OCI-LY3 (cell line): Measurements from ENCODE around the gene ADCY3.

ENCODE experiments used
- EZH2phosphoT487 ChIP-seq: fragments of 200-600 bp; shearing (Covaris generic); IDR thresholded peaks from 2 replicates; pipeline ENCODE4 v1.6.1; 2018; ENCODE audit warnings: antibody characterized with exemption, mixed run types, low read depth
- TF ChIP-seq, protein P1 (sequence below): fragments of 200-600, 300-600 bp; sonication (generic); IDR thresholded peaks from 2 replicates; pipeline ENCODE4 v1.5.1; 2014; ENCODE audit warnings: antibody characterized with exemption, low read length, low read depth

GRCh38 chr2:24783641-24784040 lies 136.4 kb downstream of the ADCY3 start:
- TF ChIP-seq, protein P1, sequence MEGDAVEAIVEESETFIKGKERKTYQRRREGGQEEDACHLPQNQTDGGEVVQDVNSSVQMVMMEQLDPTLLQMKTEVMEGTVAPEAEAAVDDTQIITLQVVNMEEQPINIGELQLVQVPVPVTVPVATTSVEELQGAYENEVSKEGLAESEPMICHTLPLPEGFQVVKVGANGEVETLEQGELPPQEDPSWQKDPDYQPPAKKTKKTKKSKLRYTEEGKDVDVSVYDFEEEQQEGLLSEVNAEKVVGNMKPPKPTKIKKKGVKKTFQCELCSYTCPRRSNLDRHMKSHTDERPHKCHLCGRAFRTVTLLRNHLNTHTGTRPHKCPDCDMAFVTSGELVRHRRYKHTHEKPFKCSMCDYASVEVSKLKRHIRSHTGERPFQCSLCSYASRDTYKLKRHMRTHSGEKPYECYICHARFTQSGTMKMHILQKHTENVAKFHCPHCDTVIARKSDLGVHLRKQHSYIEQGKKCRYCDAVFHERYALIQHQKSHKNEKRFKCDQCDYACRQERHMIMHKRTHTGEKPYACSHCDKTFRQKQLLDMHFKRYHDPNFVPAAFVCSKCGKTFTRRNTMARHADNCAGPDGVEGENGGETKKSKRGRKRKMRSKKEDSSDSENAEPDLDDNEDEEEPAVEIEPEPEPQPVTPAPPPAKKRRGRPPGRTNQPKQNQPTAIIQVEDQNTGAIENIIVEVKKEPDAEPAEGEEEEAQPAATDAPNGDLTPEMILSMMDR, result no peak
- TF ChIP-seq EZH2phosphoT487, result no peak
